Immature natural killer cell (primary cell): Measurements from ENCODE around the gene GZMM. TPM values are rescaled to one million over a fixed set of nuclear protein-coding genes. Genes with fewer than 3 reads are reported as not detected.

ENCODE experiments used
- DNase-seq, 3 donors: peaks; one replicate each; pipeline ENCODE4 v3.0.0; 2022; ENCODE audit warnings: mixed read lengths in 1 of 3
- H3K27ac Mint-ChIP-seq, 6 donors: one replicate each; pipeline ENCODE4 v1.8.0; 2020; ENCODE audit warnings: mixed read lengths in 6 of 6, mild to moderate bottlenecking in 5 of 6, inconsistent platforms in 4 of 6, moderate library complexity in 3 of 6
- H3K27me3 Mint-ChIP-seq, 3 donors: one replicate each; pipeline ENCODE4 v1.8.0; 2020 to 2021; ENCODE audit warnings: low read depth in 3 of 3, mild to moderate bottlenecking in 3 of 3, mixed read lengths in 3 of 3, moderate library complexity in 3 of 3, inconsistent platforms in 1 of 3
- H3K36me3 Mint-ChIP-seq, 3 donors: one replicate each; pipeline ENCODE4 v1.8.0; 2020; ENCODE audit warnings: mixed read lengths in 3 of 3, inconsistent platforms in 2 of 3, mild to moderate bottlenecking in 2 of 3
- H3K4me1 Mint-ChIP-seq, 2 donors: one replicate each; pipeline ENCODE4 v1.8.0; 2020; ENCODE audit warnings: inconsistent platforms in 2 of 2, mild to moderate bottlenecking in 2 of 2, mixed read lengths in 2 of 2, moderate library complexity in 1 of 2
- H3K4me3 Mint-ChIP-seq, 5 donors: one replicate each; pipeline ENCODE4 v1.8.0; 2020; ENCODE audit warnings: mild to moderate bottlenecking in 5 of 5, mixed read lengths in 5 of 5, inconsistent platforms in 3 of 5, moderate library complexity in 3 of 5
- H3K9me3 Mint-ChIP-seq, 6 donors: one replicate each; pipeline ENCODE4 v1.8.0; 2020; ENCODE audit warnings: mild to moderate bottlenecking in 6 of 6, mixed read lengths in 6 of 6, inconsistent platforms in 4 of 6, moderate library complexity in 3 of 6
- polyA plus RNA-seq, 3 donors: library from polyadenylated mRNA; unstranded; fragments of 300-500 nt; fragmentation: Illumina TruSeq; gene quantifications; one replicate each; pipeline ENCODE4 v1.2.3, GENCODE V29; 2021

GZMM gene
- polyA plus RNA-seq, 3 donors from 2014 or later: 584 to 982 (median 652) TPM

DNA sequence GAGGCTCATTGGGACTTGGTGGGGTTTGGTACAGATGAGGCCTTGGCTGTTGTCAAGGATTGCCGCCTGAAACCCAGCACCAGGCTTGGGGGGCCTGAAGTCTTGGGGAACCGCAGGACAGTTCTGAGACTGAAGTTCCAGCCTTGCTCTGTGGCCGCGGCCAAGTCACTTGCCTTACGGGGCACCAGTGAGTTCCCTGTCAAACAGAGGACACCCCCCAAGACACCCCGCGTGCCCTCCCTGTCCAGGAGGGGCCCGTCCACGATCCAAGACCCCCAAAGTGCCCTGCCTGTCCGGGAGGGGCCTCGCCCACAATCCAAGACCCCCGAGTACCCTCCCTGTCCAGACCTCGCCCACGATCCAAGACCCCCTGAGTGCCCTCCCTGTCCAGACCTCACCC lies 9.8 kb upstream of the GZMM start:
- H3K4me3 Mint-ChIP-seq: peak overlapping the region in 4 of 5 donors; percentile 36 to 92 (median 87)
- H3K36me3 Mint-ChIP-seq: peaks cover 4 to 8% (median 8%) of the 10 kb centered on the region in 3 donors
- peak overlapping the region in 2 of 6 donors; percentile 92 to 95 for H3K27ac Mint-ChIP-seq
- H3K27me3 Mint-ChIP-seq: peaks cover 0 to 12% (median 3%) of the 10 kb centered on the region in 3 donors
- no peak for DNase-seq
- peaks cover 13 to 29% of the 10 kb centered on the region in 2 donors for H3K4me1 Mint-ChIP-seq
- no peaks in the 10 kb centered on the region for H3K9me3 Mint-ChIP-seq

DNA sequence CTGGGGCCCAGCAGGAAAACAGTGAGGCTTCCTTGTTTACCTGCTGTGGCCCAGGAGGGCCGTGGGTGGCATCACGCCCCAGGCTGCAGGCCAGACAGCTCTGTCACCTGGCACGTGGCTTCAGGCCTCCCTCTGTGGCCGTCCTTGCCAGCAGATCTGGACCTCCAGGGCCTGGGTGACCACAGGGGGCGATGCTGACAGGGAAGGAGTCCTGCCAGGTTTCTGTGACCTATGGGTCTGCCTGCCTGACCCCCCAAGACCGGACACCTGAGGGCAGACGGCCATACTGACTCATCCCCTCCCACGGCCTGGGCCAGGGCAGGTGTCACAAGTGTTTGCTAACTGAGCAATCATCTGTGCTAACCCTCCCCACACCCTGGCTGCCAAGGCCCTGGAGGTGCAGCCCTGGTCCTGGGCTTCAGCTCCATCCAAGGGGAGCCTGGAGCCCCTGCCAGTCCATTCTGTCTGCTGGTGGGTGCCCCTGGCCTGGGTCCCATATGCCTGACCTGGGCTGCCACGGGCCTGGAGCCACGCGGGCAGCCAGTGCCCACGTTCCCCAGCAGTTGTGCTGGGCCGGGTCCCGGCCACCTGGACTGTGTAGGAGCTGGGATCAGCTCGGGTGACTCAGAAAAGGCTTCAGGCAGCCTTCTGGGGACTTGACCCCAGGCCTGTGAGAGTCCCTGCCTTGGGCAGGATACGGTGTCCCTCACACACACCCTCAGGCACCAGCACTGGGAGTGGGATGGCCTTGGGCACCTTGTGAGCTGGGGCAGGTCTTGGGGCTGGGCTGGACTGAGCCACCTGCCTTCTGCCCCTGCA lies 8.6 kb upstream of the GZMM start:
- peak overlapping the region in 2 of 6 donors; percentile 79 for H3K27ac Mint-ChIP-seq
- H3K4me3 Mint-ChIP-seq: peak overlapping the region in 3 of 5 donors; percentile 40 to 55 (median 52)
- DNase-seq: no peak
- peaks cover 13 to 26% of the 10 kb centered on the region in 2 donors for H3K4me1 Mint-ChIP-seq
- peaks cover 4 to 8% (median 8%) of the 10 kb centered on the region in 3 donors for H3K36me3 Mint-ChIP-seq
- H3K27me3 Mint-ChIP-seq: peaks cover 0 to 12% (median 3%) of the 10 kb centered on the region in 3 donors
- no peaks in the 10 kb centered on the region for H3K9me3 Mint-ChIP-seq

DNA sequence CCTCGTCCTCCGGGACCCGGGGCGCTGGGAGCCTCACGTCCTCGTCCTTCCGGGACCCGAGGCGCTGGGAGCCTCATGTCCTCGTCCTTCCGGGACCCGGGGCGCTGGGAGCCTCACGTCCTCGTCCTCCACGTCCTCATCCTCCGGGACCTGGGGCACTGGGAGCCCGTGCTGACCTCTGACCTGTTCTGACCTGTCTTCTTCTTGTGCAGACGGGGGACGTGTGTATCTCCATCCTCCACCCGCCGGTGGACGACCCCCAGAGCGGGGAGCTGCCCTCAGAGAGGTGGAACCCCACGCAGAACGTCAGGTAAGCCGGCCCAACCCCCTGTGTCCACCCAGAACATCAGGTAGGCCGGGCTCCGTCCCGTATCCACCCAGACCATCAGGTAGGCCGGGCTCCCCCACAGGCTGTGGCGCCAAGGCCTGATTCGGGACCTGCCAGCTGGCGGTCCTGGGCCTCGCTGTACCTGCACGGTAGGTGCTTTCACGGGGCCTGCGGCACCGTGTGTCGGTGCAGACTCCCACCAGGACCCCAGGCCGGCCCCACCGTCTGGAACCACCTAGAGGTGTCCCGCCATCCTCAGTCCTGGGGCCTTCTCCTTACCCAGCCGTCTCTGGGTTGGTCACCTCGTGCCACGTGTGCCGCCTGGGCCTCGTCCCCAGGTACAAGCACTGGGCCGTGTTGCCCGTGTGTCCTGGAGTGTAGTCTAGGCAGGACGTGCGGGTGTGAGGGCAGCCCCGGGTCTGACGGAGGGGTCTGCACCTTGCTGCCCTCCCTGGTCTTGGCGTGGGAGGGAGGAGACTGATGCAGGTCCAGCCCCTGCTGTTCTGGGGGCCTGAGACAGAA lies 7.6 kb upstream of the GZMM start:
- Mint-ChIP-seq H3K4me1 (peaks cover 13 to 26% of the 10 kb centered on the region in 2 donors), H3K36me3 (peaks cover 4 to 8% (median 8%) of the 10 kb centered on the region in 3 donors), H3K4me3 (no peak overlapping the region), H3K27ac (no peak overlapping the region), H3K9me3 (no peaks in the 10 kb centered on the region), H3K27me3 (peaks cover 0 to 6% (median 0%) of the 10 kb centered on the region in 3 donors)
- DNase-seq: no peak

DNA sequence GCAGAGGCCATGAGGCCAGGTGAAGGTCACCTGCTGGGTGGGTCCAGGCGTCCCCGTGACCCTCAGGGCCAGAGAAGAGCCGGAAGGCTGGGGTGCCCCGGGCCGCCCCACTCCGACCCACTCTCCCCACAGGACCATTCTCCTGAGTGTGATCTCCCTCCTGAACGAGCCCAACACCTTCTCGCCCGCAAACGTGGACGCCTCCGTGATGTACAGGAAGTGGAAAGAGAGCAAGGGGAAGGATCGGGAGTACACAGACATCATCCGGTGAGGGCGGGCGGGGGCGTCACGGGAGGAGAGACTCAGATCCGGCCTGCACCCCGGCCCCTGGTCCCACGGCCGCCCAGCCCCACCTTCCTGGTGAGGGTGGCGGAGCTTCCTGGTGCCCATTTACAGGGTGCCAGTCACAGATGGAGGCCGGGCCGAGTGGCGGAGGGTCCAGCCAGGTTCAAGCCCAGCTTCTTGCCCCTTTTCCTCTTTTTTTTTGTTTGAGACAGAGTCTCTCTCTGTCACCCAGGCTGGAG lies 6.9 kb upstream of the GZMM start:
- Mint-ChIP-seq H3K36me3 (peaks cover 4 to 8% (median 8%) of the 10 kb centered on the region in 3 donors), H3K27ac (no peak overlapping the region), H3K9me3 (no peaks in the 10 kb centered on the region), H3K4me3 (no peak overlapping the region), H3K27me3 (peaks cover 0 to 6% (median 1%) of the 10 kb centered on the region in 3 donors), H3K4me1 (peaks cover 13 to 26% of the 10 kb centered on the region in 2 donors)
- DNase-seq: no peak

DNA sequence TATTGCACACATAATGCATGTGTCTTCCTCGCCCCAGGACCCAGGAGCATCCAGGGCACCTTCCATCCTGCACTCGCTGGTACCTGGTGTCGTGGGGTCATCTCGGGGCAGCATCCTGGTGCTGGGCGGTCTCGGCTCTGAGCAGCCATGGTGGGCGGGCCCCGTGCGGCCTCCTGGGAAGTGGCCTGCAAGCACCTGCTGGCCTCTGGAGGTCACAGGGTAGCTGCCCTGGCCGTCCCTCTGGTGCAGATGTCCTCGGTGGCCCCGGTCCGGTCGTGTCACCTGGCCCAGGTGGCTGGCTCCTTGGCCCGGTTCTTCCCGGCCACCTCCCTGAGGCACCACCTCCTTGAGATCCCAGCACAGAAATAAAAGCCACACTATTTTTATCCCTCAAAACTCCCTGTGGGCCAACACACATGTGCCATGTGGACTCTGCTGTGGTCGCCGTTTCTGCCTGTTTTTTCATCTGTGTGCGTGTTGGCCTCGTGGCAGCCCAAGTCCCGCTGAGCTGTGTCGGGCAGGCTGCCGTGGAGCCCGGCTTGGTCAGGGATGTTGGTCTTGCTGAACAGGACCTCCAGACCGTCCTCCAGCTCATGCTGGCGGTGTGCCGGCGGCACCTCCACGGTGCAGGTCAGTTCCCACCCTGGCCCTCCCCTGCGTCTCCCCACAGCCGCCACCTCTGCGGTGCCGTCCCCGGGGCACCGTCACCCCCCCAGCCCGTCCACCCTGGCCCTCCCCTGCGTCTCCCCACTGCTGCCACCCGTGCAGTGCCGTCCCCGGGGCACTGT lies 5.0 kb upstream of the GZMM start:
- DNase-seq: no peak
- Mint-ChIP-seq H3K36me3 (peaks cover 4 to 8% (median 8%) of the 10 kb centered on the region in 3 donors), H3K27me3 (peaks cover 8 to 18% (median 10%) of the 10 kb centered on the region in 3 donors), H3K27ac (no peak overlapping the region), H3K9me3 (no peaks in the 10 kb centered on the region), H3K4me3 (no peak overlapping the region), H3K4me1 (peaks cover 10 to 26% of the 10 kb centered on the region in 2 donors)

DNA sequence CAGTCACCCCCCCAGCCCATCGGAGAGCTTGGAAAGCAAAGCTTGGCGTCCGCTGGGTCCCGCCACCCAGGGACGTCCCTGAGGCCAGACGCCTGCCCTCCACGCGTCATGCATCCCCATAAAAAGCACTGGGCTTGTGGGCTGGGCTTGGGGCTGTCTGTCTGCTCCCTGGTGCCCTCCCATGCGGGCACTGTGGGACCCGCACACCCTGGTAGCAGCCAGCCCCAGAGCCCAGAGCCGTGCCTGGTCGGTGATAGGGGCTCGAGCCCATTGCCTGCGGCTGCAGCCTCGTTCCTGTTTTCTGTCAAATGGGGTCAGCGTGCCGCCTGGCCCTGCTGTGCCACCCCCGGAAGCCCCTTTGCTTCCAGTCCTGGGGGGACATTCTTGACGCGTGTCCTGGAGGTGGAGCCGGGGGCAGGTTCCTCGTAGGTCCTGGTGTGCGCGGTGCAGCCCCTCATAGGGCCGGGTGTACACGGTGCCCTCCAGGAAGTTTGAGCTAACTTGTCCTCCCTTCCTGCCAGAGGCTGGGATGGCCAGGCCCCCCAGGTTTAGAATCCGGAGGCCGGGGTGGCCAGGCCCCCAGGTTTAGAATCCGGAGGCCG lies 4.3 kb upstream of the GZMM start:
- Mint-ChIP-seq H3K36me3 (peaks cover 4 to 8% (median 8%) of the 10 kb centered on the region in 3 donors), H3K4me1 (peaks cover 13 to 26% of the 10 kb centered on the region in 2 donors), H3K27me3 (peaks cover 11 to 20% (median 15%) of the 10 kb centered on the region in 3 donors), H3K4me3 (no peak overlapping the region), H3K9me3 (no peaks in the 10 kb centered on the region), H3K27ac (no peak overlapping the region)
- no peak for DNase-seq

DNA sequence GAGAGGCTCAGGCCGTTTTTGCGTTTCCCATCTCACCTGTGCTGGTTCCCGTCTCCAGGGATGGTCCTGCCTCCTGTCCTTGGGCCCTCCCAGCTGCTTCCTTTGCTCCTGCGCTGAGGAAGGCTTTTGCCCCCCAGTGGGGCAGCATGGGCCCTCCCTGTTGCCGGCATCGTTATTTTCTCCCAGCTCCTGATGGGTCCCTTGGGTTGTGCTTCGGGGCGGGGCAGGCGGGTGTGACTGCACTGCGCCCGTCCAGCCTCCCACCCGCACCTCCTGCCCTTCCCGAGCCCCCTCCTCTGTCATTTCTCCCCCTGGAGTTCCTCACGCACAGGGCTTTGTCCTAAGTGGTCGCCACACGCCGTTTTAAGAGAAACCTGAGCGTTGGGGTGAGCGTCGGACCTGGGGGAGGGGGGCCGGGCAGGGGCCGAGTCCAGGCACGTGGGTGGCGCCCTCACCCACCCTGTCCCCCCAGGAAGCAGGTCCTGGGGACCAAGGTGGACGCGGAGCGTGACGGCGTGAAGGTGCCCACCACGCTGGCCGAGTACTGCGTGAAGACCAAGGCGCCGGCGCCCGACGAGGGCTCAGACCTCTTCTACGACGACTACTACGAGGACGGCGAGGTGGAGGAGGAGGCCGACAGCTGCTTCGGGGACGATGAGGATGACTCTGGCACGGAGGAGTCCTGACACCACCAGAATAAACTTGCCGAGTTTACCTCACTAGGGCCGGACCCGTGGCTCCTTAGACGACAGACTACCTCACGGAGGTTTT lies 2.8 kb upstream of the GZMM start:
- peaks cover 11 to 25% (median 22%) of the 10 kb centered on the region in 3 donors for H3K27me3 Mint-ChIP-seq
- no peak overlapping the region for H3K27ac Mint-ChIP-seq
- peaks cover 21 to 31% of the 10 kb centered on the region in 2 donors for H3K4me1 Mint-ChIP-seq
- no peaks in the 10 kb centered on the region for H3K9me3 Mint-ChIP-seq
- H3K36me3 Mint-ChIP-seq: peaks cover 4 to 8% (median 8%) of the 10 kb centered on the region in 3 donors
- no peak overlapping the region for H3K4me3 Mint-ChIP-seq
- DNase-seq: no peak

DNA sequence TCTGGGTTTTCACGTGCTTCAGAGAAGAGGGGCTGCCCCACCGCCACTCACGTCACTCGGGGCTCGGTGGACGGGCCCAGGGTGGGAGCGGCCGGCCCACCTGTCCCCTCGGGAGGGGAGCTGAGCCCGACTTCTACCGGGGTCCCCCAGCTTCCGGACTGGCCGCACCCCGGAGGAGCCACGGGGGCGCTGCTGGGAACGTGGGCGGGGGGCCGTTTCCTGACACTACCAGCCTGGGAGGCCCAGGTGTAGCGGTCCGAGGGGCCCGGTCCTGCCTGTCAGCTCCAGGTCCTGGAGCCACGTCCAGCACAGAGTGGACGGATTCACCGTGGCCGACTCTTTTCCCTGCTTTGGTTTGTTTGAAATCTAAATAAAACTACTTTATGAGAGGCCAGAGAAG lies 2.2 kb upstream of the GZMM start:
- peaks cover 4 to 8% (median 8%) of the 10 kb centered on the region in 3 donors for H3K36me3 Mint-ChIP-seq
- peaks cover 21 to 31% of the 10 kb centered on the region in 2 donors for H3K4me1 Mint-ChIP-seq
- peaks cover 11 to 25% (median 22%) of the 10 kb centered on the region in 3 donors for H3K27me3 Mint-ChIP-seq
- DNase-seq: no peak
- H3K27ac Mint-ChIP-seq: peak overlapping the region in 2 of 6 donors; percentile 34 to 61
- no peak overlapping the region for H3K4me3 Mint-ChIP-seq
- no peaks in the 10 kb centered on the region for H3K9me3 Mint-ChIP-seq

DNA sequence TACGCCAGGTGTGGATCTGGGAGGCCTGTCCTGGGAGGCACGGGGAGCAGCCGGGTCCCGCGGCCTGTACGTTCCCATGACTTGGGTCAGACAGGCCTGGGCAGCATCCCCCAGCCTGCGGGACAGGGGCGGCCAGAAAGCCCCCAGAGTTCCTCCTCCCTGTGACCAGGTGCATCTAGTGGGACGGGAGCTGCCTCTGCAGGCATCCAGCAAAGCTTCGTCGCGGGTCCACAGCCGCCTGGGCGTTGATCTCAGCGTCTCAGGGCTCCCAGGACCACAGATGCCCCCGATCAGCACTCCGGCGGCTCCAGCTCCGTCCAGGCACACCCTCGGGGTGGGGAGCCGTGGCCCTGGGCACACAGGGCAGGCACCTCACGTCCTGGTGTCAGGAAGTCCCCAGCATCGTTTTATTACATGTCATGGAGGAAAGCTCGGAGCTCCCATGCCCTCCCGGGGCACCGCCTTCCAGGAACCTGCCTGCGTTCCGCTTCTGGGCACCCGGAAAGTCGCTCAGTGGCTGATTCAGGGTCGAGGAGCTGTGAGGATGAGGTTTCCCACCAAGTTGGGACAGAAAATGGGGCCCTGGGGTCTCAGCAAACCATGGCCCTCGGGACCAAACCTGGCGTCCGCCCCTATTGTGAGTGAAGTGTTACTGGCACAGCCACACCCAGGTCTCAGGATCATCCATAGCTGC lies 1.5 kb upstream of the GZMM start:
- peak overlapping the region in 2 of 5 donors; percentile 6 to 30 for H3K4me3 Mint-ChIP-seq
- H3K27ac Mint-ChIP-seq: peak overlapping the region in 4 of 6 donors; percentile 45 to 98 (median 96)

DNA sequence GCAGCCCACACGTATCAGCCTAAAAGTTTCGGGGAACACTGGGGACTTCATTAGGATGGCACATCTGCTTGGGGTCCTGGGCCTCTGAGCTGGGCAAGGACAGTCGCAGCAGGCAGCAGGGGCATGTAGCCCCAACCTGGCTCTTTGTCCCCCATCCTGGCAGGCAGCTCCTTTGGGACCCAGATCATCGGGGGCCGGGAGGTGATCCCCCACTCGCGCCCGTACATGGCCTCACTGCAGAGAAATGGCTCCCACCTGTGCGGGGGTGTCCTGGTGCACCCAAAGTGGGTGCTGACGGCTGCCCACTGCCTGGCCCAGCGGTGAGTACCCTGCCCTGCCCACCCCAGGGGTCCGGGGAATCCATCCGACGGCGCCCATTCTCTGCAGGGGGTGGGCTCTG lies 3.3 kb downstream of the GZMM start:
- no peak for DNase-seq

More for the DNA sequence above, 1.5 kb upstream of the GZMM start:
- no peak for DNase-seq
- peaks cover 4 to 8% (median 8%) of the 10 kb centered on the region in 3 donors for H3K36me3 Mint-ChIP-seq
- no peaks in the 10 kb centered on the region for H3K9me3 Mint-ChIP-seq
- peaks cover 21 to 34% of the 10 kb centered on the region in 2 donors for H3K4me1 Mint-ChIP-seq
- H3K27me3 Mint-ChIP-seq: peaks cover 11 to 25% (median 22%) of the 10 kb centered on the region in 3 donors

DNA sequence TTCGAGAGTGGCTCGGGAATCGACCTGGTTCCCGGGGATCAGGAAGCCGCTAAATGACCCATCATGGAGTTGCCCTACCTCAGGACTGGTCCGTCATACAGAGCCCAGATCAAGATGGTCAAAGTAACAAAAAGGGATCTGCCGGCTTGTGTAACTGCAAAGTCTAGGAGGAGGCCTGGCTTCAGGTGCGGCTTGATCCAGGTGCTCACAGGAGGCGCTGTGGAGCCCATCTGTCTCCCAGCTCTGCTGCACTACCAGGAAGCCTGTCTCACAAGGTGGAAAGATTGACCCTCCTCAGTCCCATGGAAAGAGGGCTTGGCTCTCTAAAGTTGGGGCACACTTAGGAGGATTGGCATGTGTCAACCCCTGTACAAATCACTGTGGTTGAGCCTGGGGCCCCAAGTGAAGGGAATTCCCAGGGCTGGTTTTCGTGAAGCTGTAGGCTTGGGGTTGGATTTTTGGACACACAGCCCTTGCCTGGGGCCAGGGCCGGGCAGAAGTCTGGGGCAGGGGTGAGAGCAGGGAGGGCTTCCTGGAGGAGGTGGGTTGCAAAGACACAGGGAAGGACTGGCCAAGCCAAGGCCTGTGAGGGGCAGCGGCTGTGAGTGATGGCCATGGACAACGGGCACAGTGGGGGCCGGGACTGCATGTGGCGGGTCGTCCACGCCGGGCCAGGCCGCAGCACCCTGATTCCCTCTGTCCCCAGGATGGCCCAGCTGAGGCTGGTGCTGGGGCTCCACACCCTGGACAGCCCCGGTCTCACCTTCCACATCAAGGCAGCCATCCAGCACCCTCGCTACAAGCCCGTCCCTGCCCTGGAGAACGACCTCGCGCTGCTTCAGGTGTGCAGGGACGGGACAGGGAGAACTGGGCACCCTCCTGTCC lies 4.2 kb downstream of the GZMM start:
- H3K4me3 Mint-ChIP-seq: peak overlapping the region in 2 of 5 donors; percentile 25 to 50
- DNase-seq: no peak
- H3K4me1 Mint-ChIP-seq: peaks cover 25 to 35% of the 10 kb centered on the region in 2 donors
- peaks cover 4 to 8% (median 6%) of the 10 kb centered on the region in 3 donors for H3K36me3 Mint-ChIP-seq
- peaks cover 13 to 20% (median 20%) of the 10 kb centered on the region in 3 donors for H3K27me3 Mint-ChIP-seq
- peak overlapping the region in 4 of 6 donors; percentile 13 to 81 (median 37) for H3K27ac Mint-ChIP-seq
- H3K9me3 Mint-ChIP-seq: no peaks in the 10 kb centered on the region

More for the DNA sequence above, 3.3 kb downstream of the GZMM start:
- peaks cover 13 to 24% (median 20%) of the 10 kb centered on the region in 3 donors for H3K27me3 Mint-ChIP-seq
- peak overlapping the region in 2 of 6 donors; percentile 36 to 74 for H3K27ac Mint-ChIP-seq
- peaks cover 27 to 38% of the 10 kb centered on the region in 2 donors for H3K4me1 Mint-ChIP-seq
- peaks cover 4 to 8% (median 6%) of the 10 kb centered on the region in 3 donors for H3K36me3 Mint-ChIP-seq
- peak overlapping the region in 4 of 5 donors; percentile 11 to 50 (median 35) for H3K4me3 Mint-ChIP-seq
- H3K9me3 Mint-ChIP-seq: no peaks in the 10 kb centered on the region
